Endothelial cell of umbilical vein (primary cell): ENCODE measurements around the gene SRBD1. TPM values are rescaled to one million over a fixed set of nuclear protein-coding genes. Genes with fewer than 3 reads are reported as not detected.

ENCODE experiments used
- BruUV-seq: library from RNA; stranded (reverse); fragments of 400-500 nt; replicated peaks from 2 replicates; lab custom pipeline; 2021; lab: Mats Ljungman, UMichigan
- CTCF ChIA-PET: fragments of 300-600, 350-600 bp; sonication (Branson Sonifier 250); formaldehyde crosslinking; loops from one replicate; lab custom pipeline; 2021; ENCODE audit warnings: antibody characterized with exemption, inconsistent platforms; lab: Charles Lee
- POLR2A ChIA-PET: fragments of 300-600, 350-600 bp; sonication (Branson Sonifier 250); formaldehyde crosslinking; loops from one replicate; lab custom pipeline; 2021; ENCODE audit warnings: antibody characterized with exemption, inconsistent platforms; lab: Charles Lee
- DNase-seq: peaks from one replicate; pipeline ENCODE4 v3.0.0-alpha.2; 2011; ENCODE audit warnings: low read depth, low spot score
- FAIRE-seq: peaks from 2 replicates; lab custom pipeline; 2011; peaks lifted over from hg19 to GRCh38; lab: Jason Lieb, UNC
- H2AFZ ChIP-seq: 2 replicates; pipeline ENCODE4 v1.6.0; 2012; ENCODE audit warnings: low read depth, low read length, control low read depth, inconsistent platforms
- H3K27ac ChIP-seq: 2 replicates; pipeline ENCODE4 v1.5.1; 2011; ENCODE audit warnings: low read depth, mild to moderate bottlenecking, control low read depth, low read length, moderate library complexity; ENCODE audit not compliant: insufficient read depth
- H3K27me3 ChIP-seq, 2 experiments: 2 replicates each; pipeline versions ENCODE4 v1.6.0 to v1.6.1; 2011; ENCODE audit warnings: low read length in 2 of 2, mixed read lengths in 1 of 2; ENCODE audit not compliant: control insufficient read depth in 2 of 2, insufficient read depth in 2 of 2
- H3K36me3 ChIP-seq, 2 experiments: 2 replicates in 1 of 2; 3 replicates in 1 of 2; pipeline ENCODE4 v1.5.1; 2011; ENCODE audit warnings: low read length in 2 of 2, mild to moderate bottlenecking in 1 of 2, moderate library complexity in 1 of 2; ENCODE audit not compliant: control insufficient read depth in 2 of 2, insufficient read depth in 2 of 2; ENCODE audit errors: extremely low read depth in 1 of 2
- H3K4me1 ChIP-seq: 3 replicates; pipeline ENCODE4 v1.5.1; 2011; ENCODE audit warnings: mild to moderate bottlenecking, low read length; ENCODE audit not compliant: control insufficient read depth, insufficient read depth; ENCODE audit errors: extremely low read depth
- H3K4me2 ChIP-seq: 2 replicates; pipeline ENCODE4 v1.6.1; 2011; ENCODE audit warnings: low read length, control low read depth, mixed read lengths; ENCODE audit not compliant: insufficient read depth
- H3K4me3 ChIP-seq, 3 experiments: fragments of 200-600 bp in 1 of 3; sonication (generic), shearing (Covaris generic) in 1 of 3; replicated peaks in 1 of 3; 2 replicates each; pipeline ENCODE4 v1.5.1; 2011 to 2016; ENCODE audit warnings: control low read depth in 3 of 3, low read length in 3 of 3, mild to moderate bottlenecking in 2 of 3, inconsistent platforms in 1 of 3, low read depth in 1 of 3, moderate library complexity in 1 of 3; ENCODE audit not compliant: insufficient read depth in 1 of 3
- H3K79me2 ChIP-seq: 2 replicates; pipeline ENCODE4 v1.6.0; 2012; ENCODE audit warnings: low read length, inconsistent platforms; ENCODE audit not compliant: control insufficient read depth, insufficient read depth
- H3K9ac ChIP-seq: replicated peaks from 2 replicates; pipeline ENCODE3; 2011; ENCODE audit warnings: low read length, control low read depth; ENCODE audit not compliant: insufficient read depth; ENCODE audit errors: extremely low read depth
- H3K9me1 ChIP-seq: replicated peaks from 3 replicates; pipeline ENCODE4 v1.6.0; 2011; ENCODE audit warnings: mild to moderate bottlenecking, low read length; ENCODE audit not compliant: control insufficient read depth, insufficient read depth; ENCODE audit errors: extremely low read depth
- H3K9me3 ChIP-seq: replicated peaks from 2 replicates; pipeline ENCODE4 v1.5.1; 2012; ENCODE audit warnings: low read length, inconsistent platforms; ENCODE audit not compliant: control insufficient read depth, insufficient read depth
- H4K20me1 ChIP-seq: replicated peaks from 2 replicates; pipeline ENCODE3; 2011; ENCODE audit warnings: mild to moderate bottlenecking, low read length; ENCODE audit not compliant: control insufficient read depth, insufficient read depth; ENCODE audit errors: extremely low read depth
- EZH2 ChIP-seq: IDR thresholded peaks from 2 replicates; pipeline ENCODE4 v1.6.1; 2012; ENCODE audit warnings: borderline replicate concordance, low read depth, mild to moderate bottlenecking, moderate library complexity, low read length, inconsistent platforms; ENCODE audit not compliant: severe bottlenecking
- FOS ChIP-seq: IDR thresholded peaks from 2 replicates; pipeline ENCODE4 v1.6.1; 2011; ENCODE audit warnings: mild to moderate bottlenecking, low read length, moderate library complexity, borderline replicate concordance; ENCODE audit not compliant: insufficient read depth
- GATA2 ChIP-seq: IDR thresholded peaks from 2 replicates; pipeline ENCODE4 v1.7.0; 2011; ENCODE audit warnings: low read depth, mild to moderate bottlenecking, moderate library complexity, mixed read lengths, low read length; ENCODE audit not compliant: insufficient read length, insufficient read depth
- JUN ChIP-seq: IDR thresholded peaks from 2 replicates; pipeline ENCODE4 v1.6.1; 2011; ENCODE audit warnings: borderline replicate concordance, low read depth; ENCODE audit not compliant: insufficient read length, insufficient read depth
- MYC ChIP-seq: IDR thresholded peaks from one replicate; pipeline ENCODE4 v1.6.1; 2011; ENCODE audit warnings: mild to moderate bottlenecking, low read depth, low read length
- POLR2A ChIP-seq: IDR thresholded peaks from 2 replicates; pipeline ENCODE4 v1.6.1; 2012; ENCODE audit warnings: low read depth, mild to moderate bottlenecking, control low read depth, low read length
- POLR2AphosphoS5 ChIP-seq: IDR thresholded peaks from 2 replicates; pipeline ENCODE4 v1.6.1; 2012; ENCODE audit warnings: low read depth, mild to moderate bottlenecking, control low read depth, low read length, moderate library complexity; ENCODE audit not compliant: insufficient read depth
- dilution Hi-C: fragments of 300-500 bp; cut with MboI; formaldehyde crosslinking; loops from one replicate; pipeline ENCODE4 v1.15.0; 2019; ENCODE audit warnings: low sequenced_read_pairs; ENCODE audit not compliant: extremely low pct_ligation_motif_present
- intact Hi-C: fragments of 100-400 bp; cut with micrococcal nuclease; formaldehyde crosslinking; loops from one replicate; pipeline ENCODE4 v1.10.0; 2022
- polyA plus RNA-seq, 4 experiments: library from polyadenylated mRNA; depleted of rRNA in 3 of 4; stranded (reverse) in 3 of 4; unstranded in 1 of 4; fragments of >200 nt; gene quantifications; 2 replicates each; pipeline versions ENCODE4 v1.2.1 to v1.2.3, GENCODE V29; 2011 to 2012; ENCODE audit warnings: missing spikeins in 1 of 4
- total RNA-seq: library from RNA; stranded (reverse); gene quantifications from 2 replicates; pipeline ENCODE4 v1.2.3, GENCODE V29; 2021
- TF ChIP-seq, protein P1 (sequence below), 2 donors: IDR thresholded peaks; 1 replicate in 1 of 2; 2 replicates in 1 of 2; pipeline ENCODE4 v1.5.1; 2011; ENCODE audit warnings: low read length in 2 of 2, mild to moderate bottlenecking in 2 of 2, moderate library complexity in 2 of 2, control low read depth in 1 of 2, inconsistent platforms in 1 of 2, low read depth in 1 of 2; ENCODE audit not compliant: insufficient read depth in 1 of 2; ENCODE audit errors: extremely low read depth in 1 of 2
- TF ChIP-seq, protein P2 (sequence below): IDR thresholded peaks from 2 replicates; pipeline ENCODE4 v1.6.1; 2011; ENCODE audit not compliant: insufficient read depth, insufficient read length

SRBD1 gene
- total and polyA plus RNA-seq, 2 donors (not counting 3 experiments of a cell fraction or from before 2014, with no cell fraction given), result 3.7 to 12.5 TPM

DNA sequence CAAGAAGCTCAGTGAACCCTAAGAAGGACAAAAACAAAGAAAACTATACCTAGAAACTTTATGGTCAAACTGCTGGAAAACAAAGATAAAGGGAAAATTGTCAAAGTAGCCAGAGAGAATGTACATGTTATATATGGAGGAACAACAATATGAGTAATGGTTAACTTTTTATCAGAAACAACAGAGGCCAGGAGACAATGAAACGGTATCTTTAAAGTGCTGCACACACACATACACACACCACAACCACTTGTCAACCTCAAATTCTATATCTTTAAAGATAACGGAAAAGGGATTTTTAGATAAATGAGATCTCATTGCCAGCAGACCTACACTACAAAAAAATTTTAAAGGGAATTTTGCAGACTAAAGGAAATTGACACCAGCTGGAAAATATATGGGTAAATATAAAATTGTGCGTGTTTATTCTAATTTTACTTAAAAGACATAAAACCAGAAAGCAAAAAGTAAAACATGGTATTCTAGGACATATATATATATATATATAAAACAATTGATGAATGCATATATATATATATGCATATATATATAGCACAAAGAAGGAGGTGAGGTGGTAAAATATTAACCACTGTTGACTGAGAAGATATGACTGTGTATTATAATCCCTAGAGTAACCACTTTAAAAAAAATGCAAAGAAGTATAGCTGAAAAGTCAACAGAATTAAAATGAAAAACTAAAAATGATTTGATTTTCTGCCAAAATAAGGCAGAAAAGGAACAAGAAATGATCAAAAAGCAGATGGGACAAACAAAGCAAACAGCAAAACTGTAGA is 172.0 kb downstream of the SRBD1 start:
- H3K79me2 ChIP-seq, result no peaks in the 10 kb centered on the region
- no peak overlapping the region for H3K4me2 ChIP-seq
- no peak overlapping the region for H2AFZ ChIP-seq
- ChIA-PET POLR2A (no interaction called here), CTCF (interaction anchor here (0.7 to 2.1 kb wide), 10 partner anchors 10 to 457 kb away, joined by 3 to 8 read pairs (median 4); no protein-coding TSS in a partner anchor)
- H3K9ac ChIP-seq, result no peak overlapping the region
- H3K9me1 ChIP-seq, result no peaks in the 10 kb centered on the region
- H3K4me1 ChIP-seq, result no peaks in the 10 kb centered on the region
- no peak overlapping the region for H3K4me3 ChIP-seq
- no peaks in the 10 kb centered on the region for H4K20me1 ChIP-seq
- no peaks in the 10 kb centered on the region for H3K27me3 ChIP-seq
- DNase-seq (no peak), FAIRE-seq (peak; percentile 40)
- H3K9me3 ChIP-seq, result no peaks in the 10 kb centered on the region
- dilution Hi-C loops (no loop called here), intact Hi-C loops (no loop called here)
- TF ChIP-seq POLR2A (no peak), GATA2 (no peak), JUN (no peak), FOS (no peak), EZH2 (no peak), POLR2AphosphoS5 (no peak), MYC (no peak)
- TF ChIP-seq, protein P1, sequence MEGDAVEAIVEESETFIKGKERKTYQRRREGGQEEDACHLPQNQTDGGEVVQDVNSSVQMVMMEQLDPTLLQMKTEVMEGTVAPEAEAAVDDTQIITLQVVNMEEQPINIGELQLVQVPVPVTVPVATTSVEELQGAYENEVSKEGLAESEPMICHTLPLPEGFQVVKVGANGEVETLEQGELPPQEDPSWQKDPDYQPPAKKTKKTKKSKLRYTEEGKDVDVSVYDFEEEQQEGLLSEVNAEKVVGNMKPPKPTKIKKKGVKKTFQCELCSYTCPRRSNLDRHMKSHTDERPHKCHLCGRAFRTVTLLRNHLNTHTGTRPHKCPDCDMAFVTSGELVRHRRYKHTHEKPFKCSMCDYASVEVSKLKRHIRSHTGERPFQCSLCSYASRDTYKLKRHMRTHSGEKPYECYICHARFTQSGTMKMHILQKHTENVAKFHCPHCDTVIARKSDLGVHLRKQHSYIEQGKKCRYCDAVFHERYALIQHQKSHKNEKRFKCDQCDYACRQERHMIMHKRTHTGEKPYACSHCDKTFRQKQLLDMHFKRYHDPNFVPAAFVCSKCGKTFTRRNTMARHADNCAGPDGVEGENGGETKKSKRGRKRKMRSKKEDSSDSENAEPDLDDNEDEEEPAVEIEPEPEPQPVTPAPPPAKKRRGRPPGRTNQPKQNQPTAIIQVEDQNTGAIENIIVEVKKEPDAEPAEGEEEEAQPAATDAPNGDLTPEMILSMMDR (IDR thresholded peaks at IDR 0.05; ENCODE audit: extremely low read depth in 1 of 2, insufficient read depth in 1 of 2, low read depth in 1 of 2, low read length in 2 of 2), result no peak
- TF ChIP-seq, protein P2, sequence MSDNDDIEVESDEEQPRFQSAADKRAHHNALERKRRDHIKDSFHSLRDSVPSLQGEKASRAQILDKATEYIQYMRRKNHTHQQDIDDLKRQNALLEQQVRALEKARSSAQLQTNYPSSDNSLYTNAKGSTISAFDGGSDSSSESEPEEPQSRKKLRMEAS, result no peak
- BruUV-seq, result no TSS peak
- H3K36me3 ChIP-seq, result no peaks in the 10 kb centered on the region
- no peak overlapping the region for H3K27ac ChIP-seq
